Thyroid gland (tissue), 4 donors: ENCODE measurements around the gene SPAG8. TPM values are rescaled to one million over a fixed set of nuclear protein-coding genes. Genes with fewer than 3 reads are reported as not detected.

Experiments
- DNase-seq, 2 donors: peaks; one replicate each; pipeline ENCODE4 v3.0.0-alpha.2; 2019
- H3K27ac ChIP-seq, 3 donors: fragments of 200-600 bp; sonication (generic); 1 replicate in 2 of 3; 2 replicates in 1 of 3; pipeline ENCODE4 v1.5.1; 2016 to 2019; ENCODE audit warnings: mild to moderate bottlenecking in 1 of 3, moderate library complexity in 1 of 3
- H3K27me3 ChIP-seq: fragments of 200-600 bp; sonication (generic); one replicate; pipeline ENCODE4 v1.5.1; 2019
- H3K36me3 ChIP-seq, 2 donors: fragments of 200-600 bp; sonication (generic); one replicate each; pipeline ENCODE4 v1.5.1; 2016 to 2019
- H3K4me1 ChIP-seq, 2 donors: fragments of 200-600 bp; sonication (generic); one replicate each; pipeline ENCODE4 v1.5.1; 2017 to 2019
- H3K4me3 ChIP-seq, 3 donors: fragments of 200-600 bp; sonication (generic); replicated peaks in 1 of 3; 1 replicate in 2 of 3; 2 replicates in 1 of 3; pipeline ENCODE4 v1.5.1; 2016; ENCODE audit warnings: mild to moderate bottlenecking in 1 of 3
- H3K9me3 ChIP-seq: fragments of 200-600 bp; sonication (generic); one replicate; pipeline ENCODE4 v1.5.1; 2017
- CTCF ChIP-seq, 6 experiments: fragments of 200-600 bp in 3 of 6; fragments of 450-650 bp in 3 of 6; sonication (generic) in 3 of 6; IDR thresholded peaks; one replicate each; pipeline ENCODE4 v1.5.1; 2016 to 2019; ENCODE audit warnings: antibody characterized with exemption in 6 of 6, mild to moderate bottlenecking in 2 of 6, inconsistent platforms in 1 of 6, moderate library complexity in 1 of 6
- POLR2A ChIP-seq, 2 donors: fragments of 450-650 bp; IDR thresholded peaks; one replicate each; pipeline ENCODE4 v1.6.1; 2017; ENCODE audit warnings: antibody characterized with exemption in 2 of 2, mild to moderate bottlenecking in 2 of 2, moderate library complexity in 1 of 2
- WGBS, 2 donors: methylation state at CpG; one replicate each; pipeline ENCODE4 v1.1.5; 2017; 5-methylcytosine and 5-hydroxymethylcytosine counted together
- intact Hi-C: fragments of 100-400 bp; cut with DNase I; formaldehyde crosslinking; loops from one replicate; pipeline ENCODE4 v1.15.1; 2023
- total RNA-seq, 4 donors: library from RNA; depleted of rRNA; stranded (reverse); fragments of >200 nt; gene quantifications; one replicate each; pipeline ENCODE4 v1.2.3, GENCODE V29; 2016

The SPAG8 gene
- total RNA-seq, 4 donors from 2014 or later: 4.7 to 7.1 (median 5.7) TPM

- TF ChIP-seq POLR2A (IDR thresholded peaks at IDR 0.05) (no peak), CTCF (IDR thresholded peaks at IDR 0.05) (no peak)
- no peak overlapping the region for H3K27ac ChIP-seq
- intact Hi-C loops: no loop called here
- H3K36me3 ChIP-seq: peaks cover 0 to 5% of the 10 kb centered on the region in 2 donors
- no peaks in the 10 kb centered on the region for H3K9me3 ChIP-seq
- no peaks in the 10 kb centered on the region for H3K27me3 ChIP-seq
- DNase-seq: no peak
- 91 to 98% methylated on average over 4 of the region's 4 CpGs for WGBS, 2 donors
- H3K4me1 ChIP-seq: no peaks in the 10 kb centered on the region
- no peak overlapping the region for H3K4me3 ChIP-seq
These were observed 13.2 kb downstream of the SPAG8 start for GRCh38 chr9:35798658-35799374.

DNA sequence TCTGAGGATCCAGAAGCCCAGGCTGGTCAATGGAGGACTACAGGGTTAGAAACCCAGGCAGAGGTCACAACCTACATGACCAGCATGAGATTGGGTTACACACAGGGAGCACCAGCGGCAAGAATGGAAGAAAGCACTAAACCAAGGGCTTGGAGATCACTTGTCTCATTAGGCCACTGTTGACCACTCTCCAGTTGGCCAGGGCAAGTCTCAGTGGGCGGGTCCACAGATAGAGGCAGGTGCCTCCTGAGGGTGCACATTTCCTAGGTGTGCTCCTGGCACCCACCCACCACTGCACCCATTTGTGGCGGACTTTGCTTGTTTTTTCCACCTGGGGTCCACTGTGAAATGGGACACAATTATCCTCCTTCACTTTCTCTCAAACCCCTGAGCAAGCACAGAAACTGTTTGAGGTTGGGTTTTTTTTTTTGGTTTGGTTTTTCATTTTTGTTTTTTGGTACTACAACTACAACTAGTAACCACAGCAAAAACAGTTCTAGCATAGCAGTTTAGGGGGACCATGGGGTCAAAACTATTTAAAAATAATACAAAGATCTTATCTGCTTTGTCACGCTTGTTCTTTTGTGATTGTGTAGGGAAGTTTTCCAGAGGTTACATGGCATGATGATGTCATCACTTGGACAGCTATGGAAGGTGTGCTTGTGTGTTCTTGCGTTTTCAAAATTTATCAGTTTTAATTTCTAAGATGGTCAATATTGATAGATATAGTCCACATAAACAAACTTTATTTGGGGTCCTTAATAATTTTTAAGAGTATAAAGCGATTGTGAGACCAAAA, 14.6 kb downstream of the SPAG8 start:
- WGBS, 2 donors: 85 to 91% methylated on average over 6 of the region's 6 CpGs
- intact Hi-C loops: no loop called here
- TF ChIP-seq POLR2A (IDR thresholded peaks at IDR 0.05) (no peak), CTCF (IDR thresholded peaks at IDR 0.05) (no peak)

GRCh38 chr9:35795695-35796094, 16.4 kb downstream of the SPAG8 start:
- no peak for DNase-seq
- H3K27me3 ChIP-seq: no peaks in the 10 kb centered on the region
- intact Hi-C loops: no loop called here
- peaks cover 5 to 6% of the 10 kb centered on the region in 2 donors for H3K4me1 ChIP-seq
- TF ChIP-seq CTCF (IDR thresholded peaks at IDR 0.05) (no peak), POLR2A (IDR thresholded peaks at IDR 0.05) (no peak)
- H3K4me3 ChIP-seq: no peak overlapping the region
- H3K36me3 ChIP-seq: no peaks in the 10 kb centered on the region
- H3K27ac ChIP-seq: no peak overlapping the region
- no peaks in the 10 kb centered on the region for H3K9me3 ChIP-seq

More for the DNA sequence above, 14.6 kb downstream of the SPAG8 start:
- Histone ChIP-seq H3K27me3 (no peaks in the 10 kb centered on the region), H3K27ac (no peak overlapping the region), H3K4me3 (no peak overlapping the region), H3K36me3 (peaks cover 0 to 1% of the 10 kb centered on the region in 2 donors), H3K9me3 (no peaks in the 10 kb centered on the region), H3K4me1 (no peaks in the 10 kb centered on the region)
- no peak for DNase-seq

DNA sequence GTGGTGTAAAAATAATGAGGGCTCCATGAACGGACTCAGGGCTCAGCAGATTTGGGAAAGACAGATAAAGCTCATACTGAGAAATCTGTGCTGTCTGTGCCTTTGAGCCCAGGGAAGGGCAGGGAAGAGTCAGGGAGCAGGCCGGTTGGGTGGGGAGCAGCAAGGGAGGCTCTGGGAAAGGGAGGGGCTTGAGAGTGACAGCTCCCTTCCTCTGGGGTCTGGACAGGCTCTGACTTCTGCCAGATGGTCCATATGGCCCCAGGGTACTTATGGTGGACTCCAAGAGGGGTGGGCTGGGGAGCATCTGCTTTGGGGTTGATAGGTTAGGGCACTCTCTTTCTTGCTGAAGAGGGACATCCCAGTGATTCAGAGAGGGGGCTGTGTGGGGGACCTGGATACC, 18.6 kb downstream of the SPAG8 start:
- Histone ChIP-seq H3K4me3 (no peak overlapping the region), H3K27me3 (no peaks in the 10 kb centered on the region), H3K36me3 (no peaks in the 10 kb centered on the region), H3K4me1 (peaks cover 8 to 13% of the 10 kb centered on the region in 2 donors), H3K27ac (no peak overlapping the region), H3K9me3 (no peaks in the 10 kb centered on the region)
- DNase-seq: no peak
- intact Hi-C loops: loop anchor here (5.0 kb wide), 1 partner anchor 34 kb away; the partner anchor contains the start of genes FAM221B and TMEM8B
- TF ChIP-seq POLR2A (IDR thresholded peaks at IDR 0.05): no peak
- no peak for TF ChIP-seq CTCF (IDR thresholded peaks at IDR 0.05)
- WGBS, 2 donors: 87 to 96% methylated on average over 2 of the region's 2 CpGs

DNA sequence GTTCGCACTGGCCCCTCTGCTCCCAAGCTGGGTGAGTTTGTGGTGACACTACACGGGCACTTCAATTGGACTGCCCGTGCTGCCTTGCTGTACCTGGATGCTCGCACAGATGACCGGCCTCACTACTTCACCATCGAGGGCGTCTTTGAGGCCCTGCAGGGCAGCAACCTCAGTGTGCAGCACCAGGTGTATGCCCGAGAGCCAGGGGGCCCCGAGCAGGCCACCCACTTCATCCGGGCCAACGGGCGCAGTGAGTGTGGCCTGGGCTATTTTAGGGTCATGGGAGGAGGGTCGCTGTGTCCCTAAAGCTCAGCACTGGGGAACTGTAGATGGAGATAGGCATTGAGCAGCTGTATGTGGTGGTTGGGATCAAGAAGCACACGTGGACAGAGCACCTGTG, 19.2 kb downstream of the SPAG8 start:
- H3K27ac ChIP-seq: no peak overlapping the region
- no peaks in the 10 kb centered on the region for H3K36me3 ChIP-seq
- TF ChIP-seq POLR2A (IDR thresholded peaks at IDR 0.05): no peak
- TF ChIP-seq CTCF (IDR thresholded peaks at IDR 0.05): no peak
- H3K4me3 ChIP-seq: no peak overlapping the region
- 93% methylated on average over 12 to 13 of the region's 14 CpGs for WGBS, 2 donors
- H3K9me3 ChIP-seq: no peaks in the 10 kb centered on the region
- DNase-seq: no peak
- intact Hi-C loops: loop anchor here (5.0 kb wide), 1 partner anchor 34 kb away; the partner anchor contains the start of genes FAM221B and TMEM8B
- peaks cover 8 to 13% of the 10 kb centered on the region in 2 donors for H3K4me1 ChIP-seq
- H3K27me3 ChIP-seq: no peaks in the 10 kb centered on the region
